ENCODE data around the gene LIAS.
A peak's percentile ranks its signal among the peaks of the same experiment; 100 is the strongest.
"Not testable (repeated sequence)": the region's sequence is repeated elsewhere in the genome, so short reads cannot be mapped to it uniquely, and the experiment has no call there.

The LIAS gene

DNA sequence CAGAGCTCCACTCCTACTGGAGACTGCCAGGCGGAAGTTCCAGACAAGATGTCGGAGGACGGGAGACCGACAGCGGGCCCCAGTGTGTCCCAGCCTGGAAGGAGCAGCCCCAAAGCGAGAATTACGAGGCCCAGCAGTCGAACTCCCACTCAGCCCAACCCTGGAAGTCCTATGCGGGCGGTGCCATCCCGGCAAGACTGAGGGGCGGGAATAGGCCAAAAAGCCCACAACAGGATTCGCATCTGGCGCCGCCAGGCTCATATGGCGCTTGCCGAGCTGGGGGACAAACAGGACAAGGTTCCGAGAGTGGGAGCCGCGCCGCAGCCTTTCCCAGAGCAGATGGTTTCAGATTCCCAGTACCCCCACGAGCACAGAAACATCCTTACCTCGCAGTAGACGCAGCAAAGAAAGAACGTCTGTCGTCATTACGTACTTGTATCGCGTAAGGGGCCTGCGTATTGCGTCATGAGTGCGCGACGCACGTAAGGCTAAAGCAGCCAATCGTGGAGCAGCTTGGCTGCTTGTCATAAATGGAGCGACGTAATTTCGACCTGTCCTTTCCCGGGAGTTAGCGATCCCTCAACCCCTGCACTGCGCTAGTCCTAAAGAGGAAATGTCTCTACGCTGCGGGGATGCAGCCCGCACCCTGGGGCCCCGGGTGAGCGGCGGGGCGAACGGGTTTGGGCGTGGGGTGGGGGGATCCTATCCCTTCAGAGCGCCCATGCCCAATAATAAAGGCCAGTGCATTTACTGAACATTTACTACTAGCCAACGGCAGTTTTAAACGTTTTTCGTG, at the start of gene LIAS, which contains the start of gene RPL9:
TSS of gene LIAS (plus strand) at position 552 of the 796 bp plus-strand sequence. CDS start at position 614, 62 bp downstream.
TSS of gene RPL9 (minus strand) at position 418 of the 796 bp plus-strand sequence. CDS start 483 bp downstream, outside the sequence.
- peak; percentile 65 to 98 (median 85) for DNase-seq

DNA sequence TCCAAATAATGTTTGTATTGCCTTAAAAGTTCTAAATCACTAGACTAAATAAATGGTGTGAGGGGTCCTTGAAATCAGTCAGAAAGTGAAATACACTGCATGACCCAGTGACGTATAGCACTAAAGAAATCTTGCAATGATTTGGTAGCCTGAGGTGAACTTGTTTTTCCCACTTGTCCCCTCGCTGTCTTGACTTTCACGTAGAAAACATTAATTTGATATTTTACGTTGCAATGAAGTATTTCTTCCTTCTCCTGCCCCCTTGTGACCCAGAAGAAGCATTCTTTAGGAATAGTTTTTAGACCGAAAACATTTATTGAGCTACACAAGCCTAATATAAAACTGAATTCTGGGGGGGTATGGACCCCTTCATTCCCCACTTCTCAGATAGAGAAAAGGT, 48.4 kb upstream of the LIAS start:
- no peak for DNase-seq

DNA sequence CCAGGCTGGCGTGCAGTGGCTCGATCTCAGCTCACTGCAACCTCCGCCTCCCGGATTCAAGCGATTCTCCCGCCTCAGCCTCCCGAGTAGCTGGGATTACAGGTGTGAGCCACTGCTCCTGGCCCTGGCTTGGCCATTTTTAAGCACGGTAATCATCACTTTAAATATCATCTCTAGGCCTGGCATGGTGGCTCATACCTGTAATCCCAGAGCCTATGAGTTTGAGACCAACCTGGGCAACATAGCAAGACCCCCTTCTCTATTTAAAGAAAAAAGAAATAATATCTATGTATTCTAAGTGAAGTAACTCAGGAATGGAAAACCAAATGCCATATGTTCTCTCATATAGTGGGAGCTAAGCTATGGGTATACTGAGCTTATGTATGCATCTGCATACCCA, 47.3 kb upstream of the LIAS start:
- DNase-seq: not testable (repeated sequence)

DNA sequence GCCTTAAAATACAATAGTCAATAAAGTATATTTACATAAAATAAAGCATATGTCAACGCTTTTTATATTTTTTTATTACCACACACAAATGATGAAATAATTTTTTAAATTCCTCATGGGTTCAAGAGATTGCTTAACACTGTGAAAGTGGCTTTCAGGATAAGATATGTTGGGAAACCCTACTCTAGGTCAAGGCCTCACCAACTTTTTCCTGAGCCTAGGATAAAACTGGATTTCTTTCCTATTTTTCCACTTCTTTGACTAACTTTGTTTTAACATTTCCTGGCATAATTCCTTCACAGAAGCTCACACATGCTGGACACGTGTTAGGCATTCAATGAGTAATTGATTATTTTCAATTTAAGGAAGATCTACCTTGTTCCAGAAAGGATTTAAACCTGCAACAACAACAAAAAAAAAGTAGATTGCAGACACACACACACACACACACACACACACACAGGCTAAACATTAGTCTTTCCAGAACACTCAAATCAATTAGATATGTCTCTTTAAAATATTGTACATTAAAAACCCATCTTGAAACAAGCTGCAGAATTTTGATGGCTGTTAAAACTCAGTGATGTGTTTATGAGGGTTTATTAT, 43.1 kb upstream of the LIAS start:
- no peak for DNase-seq

DNA sequence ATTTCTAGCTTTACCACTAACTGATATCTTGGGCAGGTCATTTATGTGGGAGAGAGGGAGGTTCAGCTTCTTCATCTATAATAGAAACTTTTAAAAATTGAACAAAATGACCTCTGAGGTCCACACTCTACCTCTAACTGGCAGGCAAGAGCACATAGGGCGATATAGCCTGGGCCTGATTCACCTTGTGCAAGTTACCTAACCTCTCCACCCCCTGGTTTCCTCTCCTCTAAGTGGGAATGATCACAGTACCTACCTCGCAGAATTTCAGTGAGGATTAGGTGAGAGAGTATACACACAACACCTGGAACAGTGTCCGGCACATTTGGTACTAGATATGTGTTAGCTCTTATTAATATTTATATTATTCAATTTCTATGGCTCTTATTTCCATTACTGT, 36.6 kb upstream of the LIAS start:
- no peak for DNase-seq

DNA sequence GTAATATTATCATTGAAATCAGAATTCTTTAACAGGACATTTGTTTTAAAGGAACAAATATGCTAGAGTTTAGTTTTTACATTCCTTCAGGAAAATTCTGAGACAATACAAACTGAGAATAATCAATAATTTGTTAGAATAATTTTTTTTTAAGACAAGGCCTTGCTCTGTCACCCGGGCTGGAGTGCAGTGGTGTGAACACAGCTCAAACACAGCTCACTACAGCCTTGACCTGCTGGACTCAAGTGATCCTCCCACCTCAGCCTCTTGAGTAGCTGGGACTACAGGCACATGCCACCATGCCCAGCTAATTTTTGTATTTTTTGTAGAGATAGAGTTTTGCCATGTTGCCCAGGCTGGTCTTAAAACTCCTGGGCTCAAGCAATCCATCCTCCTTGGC, 33.6 kb upstream of the LIAS start:
- DNase-seq: not testable (repeated sequence)

DNA sequence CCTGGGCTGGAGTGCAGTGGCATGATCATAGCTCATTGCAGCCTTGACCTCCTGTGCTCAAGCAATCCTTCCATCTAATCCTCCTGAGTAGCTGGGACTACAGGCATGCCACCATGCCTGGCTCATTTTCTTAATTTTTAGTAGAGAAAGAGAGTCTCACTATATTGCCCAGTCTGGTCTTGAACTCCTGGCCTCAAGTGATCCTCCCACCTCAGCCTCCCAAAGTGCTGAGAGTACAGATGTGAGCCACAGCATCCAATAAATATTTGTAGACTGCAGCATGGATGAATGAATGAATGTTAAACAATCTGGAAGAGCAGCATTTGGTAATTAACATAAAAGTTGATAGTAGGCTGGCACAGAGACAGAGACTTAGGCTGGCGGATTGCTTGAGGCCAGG, 32.1 kb upstream of the LIAS start:
- no peak for DNase-seq

DNA sequence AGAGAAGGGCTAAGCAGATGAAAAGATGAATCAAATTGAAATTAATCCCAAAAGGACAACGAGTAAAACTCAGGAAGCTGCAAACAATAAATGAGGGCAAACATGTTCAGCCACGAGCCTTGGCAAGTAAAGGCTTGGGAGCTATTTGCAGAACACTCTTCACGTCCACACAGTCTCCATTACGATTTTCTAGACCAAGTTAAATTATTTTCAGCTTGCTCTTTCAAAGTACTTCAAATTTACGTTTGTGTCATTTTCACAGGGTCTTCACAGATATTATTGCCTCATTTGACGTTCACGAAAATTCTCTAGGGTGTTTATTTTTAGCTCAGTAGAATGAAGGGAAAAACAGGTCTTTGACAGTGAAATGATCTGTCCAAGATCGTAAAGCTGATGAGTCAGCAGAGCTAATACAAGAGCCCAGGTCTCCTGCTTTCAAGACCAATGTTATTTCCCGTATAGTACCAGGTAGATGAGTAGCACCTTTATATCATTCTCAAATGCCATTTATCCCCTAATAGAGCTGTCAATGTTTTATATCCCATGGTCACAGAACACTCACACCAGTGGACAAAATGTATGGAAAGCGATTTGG, 31.2 kb upstream of the LIAS start:
- DNase-seq: no peak

DNA sequence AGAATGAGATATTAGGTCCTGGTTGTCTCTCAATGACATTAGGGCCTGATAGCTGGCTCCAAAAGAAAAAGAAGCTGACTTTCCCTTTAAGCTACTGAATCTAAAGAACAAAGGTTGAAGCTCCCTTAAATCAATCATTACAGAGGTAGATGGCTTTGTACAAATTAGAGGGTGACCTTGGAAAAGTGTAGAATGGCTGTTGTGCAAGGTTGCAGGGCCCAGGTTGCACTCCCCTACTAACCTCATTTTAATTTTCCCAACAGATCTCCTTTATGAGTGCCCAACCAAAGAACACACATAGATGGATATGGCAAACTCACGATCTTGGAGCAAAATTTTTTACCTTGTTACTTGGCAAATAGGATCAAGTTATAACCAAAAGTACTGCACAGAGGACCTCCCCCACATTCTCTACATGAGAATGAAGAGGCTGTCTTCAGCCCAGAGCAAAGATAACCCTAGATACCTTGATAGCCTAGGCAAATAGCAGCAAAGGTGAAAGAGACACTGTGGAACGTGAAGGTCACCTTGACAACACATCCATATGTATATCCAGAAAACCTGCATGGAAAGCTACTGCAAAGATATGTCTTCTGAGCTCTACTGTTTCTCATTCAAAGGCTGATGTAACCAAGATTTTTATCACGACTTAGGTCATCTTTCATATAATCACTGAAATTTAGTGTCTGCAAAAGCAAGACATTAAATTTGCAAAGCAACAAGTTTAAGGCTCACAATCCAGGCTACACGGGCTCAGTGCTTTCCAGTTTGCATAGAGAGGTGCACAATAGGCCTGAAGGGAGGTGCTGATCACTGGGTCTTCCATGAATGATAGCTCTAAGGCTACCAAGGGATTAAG, 29.2 kb upstream of the LIAS start:
- no peak for DNase-seq

DNA sequence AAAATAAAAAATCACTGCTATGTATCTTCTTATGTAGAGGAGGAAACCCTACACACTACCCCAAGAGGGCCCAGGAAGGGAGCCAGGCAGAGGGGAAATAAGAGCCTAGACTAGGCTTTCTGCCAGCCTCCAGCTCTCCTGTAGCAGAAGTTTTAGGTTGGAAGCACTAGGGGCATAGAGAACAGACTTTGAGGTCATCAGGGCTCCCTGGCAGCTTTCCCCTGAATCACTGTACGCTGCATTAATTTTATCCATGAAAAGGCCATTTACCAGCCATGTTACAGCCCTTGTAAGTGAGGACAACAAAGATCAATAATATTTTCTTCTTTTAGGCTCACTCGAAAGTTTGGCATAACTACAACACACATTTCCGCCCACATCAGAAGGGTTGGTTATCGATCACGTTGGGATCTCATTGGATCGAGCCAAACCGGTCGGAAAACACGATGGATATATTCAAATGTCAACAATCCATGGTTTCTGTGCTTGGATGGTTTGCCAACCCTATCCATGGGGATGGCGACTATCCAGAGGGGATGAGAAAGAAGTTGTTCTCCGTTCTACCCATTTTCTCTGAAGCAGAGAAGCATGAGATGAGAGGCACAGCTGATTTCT, 24.9 kb upstream of the LIAS start:
- DNase-seq: no peak

DNA sequence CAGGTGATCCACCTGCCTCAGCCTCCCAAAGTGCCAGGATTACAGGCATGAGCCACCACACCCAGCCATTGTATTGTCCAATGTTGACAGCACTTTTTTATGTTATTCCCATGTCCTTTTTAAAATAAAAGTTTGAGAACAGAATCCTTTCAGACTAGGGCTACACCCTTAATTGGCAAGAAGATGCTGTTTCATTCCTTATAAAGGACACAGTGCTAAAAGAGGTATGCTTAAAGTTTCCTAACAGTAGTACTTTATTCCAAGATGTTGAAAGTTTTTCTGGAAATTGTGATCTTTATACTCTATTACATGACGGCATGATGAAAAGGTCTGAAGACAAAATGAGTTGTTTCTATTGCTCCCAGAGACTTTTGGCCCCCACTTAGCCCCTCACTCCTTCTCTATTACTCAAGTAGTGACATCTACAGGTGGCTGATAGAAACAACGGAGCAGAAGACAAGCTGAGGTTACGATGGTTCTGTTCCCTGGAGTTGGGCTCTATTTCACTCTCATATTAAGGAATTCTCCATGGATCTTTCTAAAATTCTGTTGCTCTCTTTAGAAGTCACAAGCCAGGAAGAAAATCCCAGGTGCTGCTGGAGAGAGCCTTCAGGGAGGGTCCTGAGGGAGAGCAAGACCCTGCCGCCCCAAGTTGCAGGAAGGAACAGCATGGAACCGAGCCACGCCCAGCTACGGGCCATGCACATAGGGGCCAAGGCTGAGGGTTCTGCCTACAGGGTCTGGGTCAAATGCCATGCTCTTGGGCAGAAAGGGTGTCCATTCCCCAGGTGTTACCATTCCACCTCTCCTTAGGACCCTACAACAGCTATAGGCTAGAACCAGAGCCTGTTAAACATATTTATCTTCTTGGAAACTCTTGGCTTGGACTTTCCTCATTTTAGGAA, 22.9 kb upstream of the LIAS start:
- no peak for DNase-seq

DNA sequence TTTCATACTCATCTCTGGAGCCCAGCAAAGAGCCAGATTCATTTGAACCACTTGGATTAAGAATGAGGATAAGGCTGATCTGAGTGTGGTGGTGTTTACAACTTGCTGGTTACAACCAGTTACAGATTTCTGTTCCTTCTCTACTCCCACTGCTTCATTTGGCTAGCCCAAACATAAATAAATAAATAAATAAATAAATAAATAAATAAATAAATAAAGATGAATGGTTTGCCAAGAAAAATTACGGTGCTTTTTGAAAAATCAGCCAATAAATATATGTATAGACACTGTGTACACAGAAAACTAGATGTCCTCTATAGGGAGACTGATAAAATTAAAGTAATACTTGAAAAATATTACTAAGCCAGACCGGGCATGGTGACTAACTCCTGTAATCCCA, 17.3 kb upstream of the LIAS start:
- no peak for DNase-seq

DNA sequence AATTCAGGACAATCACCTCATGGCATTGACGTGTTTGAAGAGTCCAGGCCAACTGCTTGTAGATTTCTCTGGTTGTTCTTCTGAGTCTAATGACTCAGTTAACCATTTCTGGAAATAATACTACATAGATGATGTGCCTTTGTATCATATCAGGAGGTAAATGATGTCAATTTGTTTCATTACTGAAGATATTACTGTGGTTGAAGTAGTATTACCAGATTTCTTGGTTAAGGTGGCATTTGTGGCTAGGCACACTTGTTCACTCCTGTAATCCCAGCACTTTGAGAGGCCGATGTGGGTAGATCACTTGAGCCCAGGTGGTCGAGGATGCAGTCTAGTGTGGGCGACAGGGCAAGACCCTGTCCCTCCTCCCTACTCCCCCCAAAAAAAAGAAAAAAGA, 15.9 kb upstream of the LIAS start:
- no peak for DNase-seq

DNA sequence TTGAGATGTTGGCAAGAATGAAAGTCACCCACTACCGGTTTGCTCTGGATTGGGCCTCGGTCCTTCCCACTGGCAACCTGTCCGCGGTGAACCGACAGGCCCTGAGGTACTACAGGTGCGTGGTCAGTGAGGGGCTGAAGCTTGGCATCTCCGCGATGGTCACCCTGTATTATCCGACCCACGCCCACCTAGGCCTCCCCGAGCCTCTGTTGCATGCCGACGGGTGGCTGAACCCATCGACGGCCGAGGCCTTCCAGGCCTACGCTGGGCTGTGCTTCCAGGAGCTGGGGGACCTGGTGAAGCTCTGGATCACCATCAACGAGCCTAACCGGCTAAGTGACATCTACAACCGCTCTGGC, 12.4 kb upstream of the LIAS start:
- DNase-seq: no peak

DNA sequence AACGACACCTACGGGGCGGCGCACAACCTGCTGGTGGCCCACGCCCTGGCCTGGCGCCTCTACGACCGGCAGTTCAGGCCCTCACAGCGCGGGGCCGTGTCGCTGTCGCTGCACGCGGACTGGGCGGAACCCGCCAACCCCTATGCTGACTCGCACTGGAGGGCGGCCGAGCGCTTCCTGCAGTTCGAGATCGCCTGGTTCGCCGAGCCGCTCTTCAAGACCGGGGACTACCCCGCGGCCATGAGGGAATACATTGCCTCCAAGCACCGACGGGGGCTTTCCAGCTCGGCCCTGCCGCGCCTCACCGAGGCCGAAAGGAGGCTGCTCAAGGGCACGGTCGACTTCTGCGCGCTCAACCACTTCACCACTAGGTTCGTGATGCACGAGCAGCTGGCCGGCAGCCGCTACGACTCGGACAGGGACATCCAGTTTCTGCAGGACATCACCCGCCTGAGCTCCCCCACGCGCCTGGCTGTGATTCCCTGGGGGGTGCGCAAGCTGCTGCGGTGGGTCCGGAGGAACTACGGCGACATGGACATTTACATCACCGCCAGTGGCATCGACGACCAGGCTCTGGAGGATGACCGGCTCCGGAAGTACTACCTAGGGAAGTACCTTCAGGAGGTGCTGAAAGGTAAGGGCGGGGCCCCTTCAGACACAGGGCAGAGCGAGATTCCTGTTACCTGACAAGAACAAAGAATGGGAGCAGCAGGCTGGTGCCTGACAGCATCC, 11.8 kb upstream of the LIAS start:
- peak in 21 of 51 donors; percentile 4 to 43 (median 15) for DNase-seq

DNA sequence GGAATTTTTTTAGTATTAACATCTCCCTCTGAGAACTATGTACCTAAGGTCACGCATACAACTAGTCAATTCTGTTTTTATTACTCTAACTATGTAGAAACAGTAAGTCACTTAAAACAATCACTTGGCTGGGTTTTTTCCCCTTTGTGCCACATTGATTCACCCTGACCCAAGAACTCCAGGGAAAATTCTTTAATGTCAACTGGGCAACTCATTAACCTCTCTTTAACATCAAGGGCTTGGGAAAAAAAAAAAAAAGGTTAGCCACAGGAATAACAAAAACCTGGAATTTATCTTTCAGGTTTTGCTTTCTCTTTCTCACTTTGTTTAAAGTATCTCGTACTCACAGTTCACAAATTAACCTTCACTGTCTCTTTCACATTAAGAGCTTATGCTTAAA, 8.2 kb upstream of the LIAS start:
- DNase-seq: no peak

DNA sequence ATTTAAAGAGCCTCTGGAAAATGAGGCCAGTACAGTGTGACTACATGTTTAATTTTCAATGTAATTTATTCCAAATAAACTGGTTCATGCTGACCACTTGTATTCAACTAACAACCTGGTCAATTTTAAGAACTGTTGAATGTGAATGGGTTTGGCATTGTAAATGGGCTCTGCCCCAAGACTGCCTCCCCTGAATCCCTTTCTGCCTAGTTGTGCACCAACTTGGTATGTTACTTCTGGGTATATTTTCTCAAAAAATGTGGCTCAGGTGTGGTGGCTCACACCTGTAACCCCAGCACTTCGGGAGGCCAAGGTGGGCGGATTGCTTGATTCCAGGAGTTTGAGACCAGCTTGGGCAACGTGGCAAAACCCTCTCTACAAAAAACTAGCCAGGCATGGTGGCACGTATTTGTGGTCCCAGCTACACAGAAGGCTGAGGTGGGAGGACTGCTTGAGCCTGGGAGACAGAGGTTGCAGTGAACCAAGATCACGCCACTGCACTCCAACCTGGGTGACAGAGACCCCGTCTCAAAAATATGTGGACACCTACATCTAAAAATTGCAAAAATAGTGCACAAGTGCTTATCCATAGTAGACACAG, 7.3 kb upstream of the LIAS start:
- no peak for DNase-seq

DNA sequence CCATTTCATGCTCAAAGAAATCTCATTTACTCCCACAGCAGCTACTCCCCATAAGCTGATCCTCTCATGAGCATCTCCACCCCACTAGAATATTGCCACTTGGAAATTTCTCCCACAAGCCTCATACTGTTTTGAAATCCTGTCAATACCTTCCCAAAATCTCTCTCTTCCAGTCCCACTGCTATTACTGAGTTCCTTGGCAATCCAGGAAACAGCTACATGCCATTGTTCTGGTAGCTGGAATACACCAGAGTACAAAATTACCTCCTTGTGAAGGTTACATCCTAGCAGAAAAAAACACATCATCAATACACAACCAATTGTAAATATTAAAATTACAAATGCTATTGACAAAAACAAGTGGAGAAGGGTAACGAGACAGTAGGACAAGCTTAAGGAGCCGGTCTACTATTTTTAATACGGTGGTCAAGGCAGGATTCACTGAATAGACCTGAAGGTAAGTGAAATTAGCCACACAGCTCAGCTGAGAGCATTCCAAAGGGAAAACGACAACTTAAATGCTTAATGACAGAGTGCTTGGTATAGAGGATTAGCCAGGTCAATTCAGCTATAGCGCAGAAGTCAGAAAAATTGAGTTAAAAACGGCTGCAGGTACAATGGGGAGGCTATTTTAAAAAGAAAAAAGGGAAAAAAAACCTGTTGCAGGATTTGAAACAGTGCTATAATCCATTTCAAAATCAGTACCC, 6.5 kb upstream of the LIAS start:
- DNase-seq: no peak

Data from hypothalamus (tissue), 51 donors.